CD4-positive, alpha-beta T cell treated with Interleukin-1 beta for 1 hour (primary cell): ENCODE results near the gene COL9A2.
A peak's percentile ranks its signal among the peaks of the same experiment; 100 is the strongest.
"Not testable (repeated sequence)": the region's sequence is repeated elsewhere in the genome, so short reads cannot be mapped to it uniquely, and the experiment has no call there.

Experiments
- DNase-seq, 2 donors: peaks; one replicate each; pipeline ENCODE4 v3.0.0-alpha.2; 2020 to 2022

Gene COL9A2

GRCh38 chr1:40316595-40317393 is at the start of gene COL9A2:
Gene COL9A2 (minus strand): TSS chr1:40317286. CDS start chr1:40317197, 89 bp downstream.
- peak; percentile 67 to 75 for DNase-seq

GRCh38 chr1:40363721-40364120 is 46.6 kb upstream of the COL9A2 start:
- peak in 1 of 2 donors; percentile 46 for DNase-seq

GRCh38 chr1:40362699-40363098 is 45.6 kb upstream of the COL9A2 start:
- no peak for DNase-seq

- DNase-seq, result no peak
Observed at GRCh38 chr1:40362199-40362598, 45.1 kb upstream of the COL9A2 start.

GRCh38 chr1:40361637-40362036 is 44.6 kb upstream of the COL9A2 start:
- DNase-seq, result no peak

GRCh38 chr1:40361201-40361600 is 44.1 kb upstream of the COL9A2 start:
- no peak for DNase-seq

- no peak for DNase-seq
Observed at GRCh38 chr1:40360631-40361030, 43.5 kb upstream of the COL9A2 start.

- no peak for DNase-seq
Observed at GRCh38 chr1:40357625-40358024, 40.5 kb upstream of the COL9A2 start.

GRCh38 chr1:40353082-40353481 is 36.0 kb upstream of the COL9A2 start:
- DNase-seq, result no peak

GRCh38 chr1:40352126-40352525 is 35.0 kb upstream of the COL9A2 start:
- no peak for DNase-seq

GRCh38 chr1:40351124-40351523 is 34.0 kb upstream of the COL9A2 start:
- DNase-seq, result no peak

GRCh38 chr1:40350391-40350790 is 33.3 kb upstream of the COL9A2 start:
- DNase-seq, result no peak

- DNase-seq, result peak; percentile 15 to 60
Observed at GRCh38 chr1:40344597-40344996, 27.5 kb upstream of the COL9A2 start.

- DNase-seq, result not testable (repeated sequence)
Observed at GRCh38 chr1:40342381-40342717, 25.3 kb upstream of the COL9A2 start.

- DNase-seq, result no peak
Observed at GRCh38 chr1:40341491-40342380, 24.6 kb upstream of the COL9A2 start.

- DNase-seq, result no peak
Observed at GRCh38 chr1:40339420-40340323, 22.6 kb upstream of the COL9A2 start.

GRCh38 chr1:40338745-40339419 is 21.8 kb upstream of the COL9A2 start:
- DNase-seq, result peak; percentile 90 to 92

GRCh38 chr1:40337443-40337842 is 20.4 kb upstream of the COL9A2 start:
- DNase-seq, result no peak

GRCh38 chr1:40332695-40333094 is 15.6 kb upstream of the COL9A2 start:
- DNase-seq, result no peak

- not testable (repeated sequence) for DNase-seq
Observed at GRCh38 chr1:40331403-40331802, 14.3 kb upstream of the COL9A2 start.

- no peak for DNase-seq
Observed at GRCh38 chr1:40318970-40319621, 2.0 kb upstream of the COL9A2 start.

- no peak for DNase-seq
Observed at GRCh38 chr1:40318476-40318875, 1.4 kb upstream of the COL9A2 start.
